Stimulated activated CD8-positive, alpha-beta memory T cell treated with anti-CD3 and anti-CD28 coated beads, Interleukin-2, amount 100 ng/mL, for 48 hours (primary cell): ENCODE data around the gene GBP2.

ENCODE experiments used
- DNase-seq, 2 donors: peaks; one replicate each; pipeline ENCODE4 v3.0.0-alpha.2; 2020; ENCODE audit warnings: low read depth in 2 of 2

GBP2 gene

GRCh38 chr1:89065079-89065868, 60.6 kb downstream of the GBP2 start, which contains the start of gene GBP1:
GBP1 (minus strand) TSS chr1:89065208; CDS start chr1:89063234, 1,974 bp downstream.
- DNase-seq: no peak

GRCh38 chr1:89064632-89065031, 61.3 kb downstream of the GBP2 start:
- DNase-seq: no peak

GRCh38 chr1:89063094-89063493, 62.8 kb downstream of the GBP2 start:
- no peak for DNase-seq

GRCh38 chr1:89060091-89060490, 65.8 kb downstream of the GBP2 start:
- no peak for DNase-seq
